ENCODE measurements around the gene COPRS. TPM values are rescaled to one million over a fixed set of nuclear protein-coding genes. Genes with fewer than 3 reads are reported as not detected.

Gene COPRS
- total RNA-seq, 4 donors from 2014 or later, result 49.3 to 56.8 (median 50.4) TPM

GRCh38 chr17:31877341-31877740 lies 18.3 kb upstream of the COPRS start:
- DNase-seq (ENCODE audit: low spot score in 2 of 2), result no peak
- WGBS, 2 donors, result 84 to 90% methylated on average over 6 of the region's 6 CpGs
- no peak overlapping the region for H3K4me3 ChIP-seq (ENCODE audit: low read depth, poor library complexity, severe bottlenecking)
- TF ChIP-seq, protein P1, sequence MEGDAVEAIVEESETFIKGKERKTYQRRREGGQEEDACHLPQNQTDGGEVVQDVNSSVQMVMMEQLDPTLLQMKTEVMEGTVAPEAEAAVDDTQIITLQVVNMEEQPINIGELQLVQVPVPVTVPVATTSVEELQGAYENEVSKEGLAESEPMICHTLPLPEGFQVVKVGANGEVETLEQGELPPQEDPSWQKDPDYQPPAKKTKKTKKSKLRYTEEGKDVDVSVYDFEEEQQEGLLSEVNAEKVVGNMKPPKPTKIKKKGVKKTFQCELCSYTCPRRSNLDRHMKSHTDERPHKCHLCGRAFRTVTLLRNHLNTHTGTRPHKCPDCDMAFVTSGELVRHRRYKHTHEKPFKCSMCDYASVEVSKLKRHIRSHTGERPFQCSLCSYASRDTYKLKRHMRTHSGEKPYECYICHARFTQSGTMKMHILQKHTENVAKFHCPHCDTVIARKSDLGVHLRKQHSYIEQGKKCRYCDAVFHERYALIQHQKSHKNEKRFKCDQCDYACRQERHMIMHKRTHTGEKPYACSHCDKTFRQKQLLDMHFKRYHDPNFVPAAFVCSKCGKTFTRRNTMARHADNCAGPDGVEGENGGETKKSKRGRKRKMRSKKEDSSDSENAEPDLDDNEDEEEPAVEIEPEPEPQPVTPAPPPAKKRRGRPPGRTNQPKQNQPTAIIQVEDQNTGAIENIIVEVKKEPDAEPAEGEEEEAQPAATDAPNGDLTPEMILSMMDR (IDR thresholded peaks at IDR 0.05), result no peak
- no peak for TF ChIP-seq POLR2A (IDR thresholded peaks at IDR 0.05)
- intact Hi-C loops (cut with DNase I; ENCODE audit: low total_unique reads), result no loop called here

DNA sequence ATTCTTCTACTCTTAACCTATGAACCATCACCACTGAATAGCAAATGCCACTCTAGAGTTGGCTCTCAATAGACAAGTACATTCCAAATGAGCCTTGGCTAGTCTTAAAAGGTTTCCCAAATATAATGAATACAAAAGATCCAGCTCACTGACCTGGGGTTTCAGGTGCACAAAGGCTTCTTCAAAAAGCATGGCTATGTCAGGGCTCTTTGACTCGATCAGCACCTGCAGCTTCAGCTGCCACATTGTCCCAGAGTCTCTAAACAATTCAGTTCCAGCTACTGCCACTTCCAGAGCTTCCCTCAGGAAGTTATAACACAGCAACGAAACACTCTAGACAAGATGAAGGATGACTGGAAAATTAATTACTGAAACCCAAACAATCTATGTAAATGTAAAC lies 16.0 kb upstream of the COPRS start:
- no peak for DNase-seq (ENCODE audit: low spot score in 2 of 2)
- 93 to 96% methylated on average over 2 of the region's 2 CpGs for WGBS, 2 donors
- TF ChIP-seq POLR2A (IDR thresholded peaks at IDR 0.05), result no peak
- TF ChIP-seq, protein P1 (IDR thresholded peaks at IDR 0.05), result no peak
- no peak overlapping the region for H3K4me3 ChIP-seq (ENCODE audit: low read depth, poor library complexity, severe bottlenecking)
- intact Hi-C loops (cut with DNase I; ENCODE audit: low total_unique reads), result no loop called here

- WGBS, 2 donors, result 72 to 85% methylated on average over 5 of the region's 5 CpGs
- intact Hi-C loops (cut with DNase I; ENCODE audit: low total_unique reads), result no loop called here
- no peak for TF ChIP-seq POLR2A (IDR thresholded peaks at IDR 0.05)
- TF ChIP-seq, protein P1 (IDR thresholded peaks at IDR 0.05), result no peak
- no peak overlapping the region for H3K4me3 ChIP-seq (ENCODE audit: low read depth, poor library complexity, severe bottlenecking)
- DNase-seq (ENCODE audit: low spot score in 2 of 2), result no peak
Measured at GRCh38 chr17:31869797-31870568, 10.9 kb upstream of the COPRS start.

- no peak for TF ChIP-seq POLR2A (IDR thresholded peaks at IDR 0.05)
- TF ChIP-seq, protein P1 (IDR thresholded peaks at IDR 0.05), result no peak
- DNase-seq (ENCODE audit: low spot score in 2 of 2), result no peak
- intact Hi-C loops (cut with DNase I; ENCODE audit: low total_unique reads), result no loop called here
- H3K4me3 ChIP-seq (ENCODE audit: low read depth, poor library complexity, severe bottlenecking), result no peak overlapping the region
- 97 to 100% methylated on average over 2 of the region's 2 CpGs for WGBS, 2 donors
Measured at GRCh38 chr17:31869031-31869430, 10.0 kb upstream of the COPRS start.

- intact Hi-C loops (cut with DNase I; ENCODE audit: low total_unique reads), result no loop called here
- TF ChIP-seq, protein P1 (IDR thresholded peaks at IDR 0.05), result no peak
- TF ChIP-seq POLR2A (IDR thresholded peaks at IDR 0.05), result no peak
- WGBS, 2 donors, result 12 to 14% methylated on average over 15 to 16 of the region's 16 CpGs
- H3K4me3 ChIP-seq (ENCODE audit: low read depth, poor library complexity, severe bottlenecking), result no peak overlapping the region
- no peak for DNase-seq (ENCODE audit: low spot score in 2 of 2)
Measured at GRCh38 chr17:31859487-31860008, 504 bp upstream of the COPRS start.

All from lower leg skin (tissue), 4 donors.